Lung (tissue), 12 donors: ENCODE measurements around the gene NXN. TPM values are rescaled to one million over a fixed set of nuclear protein-coding genes. Genes with fewer than 3 reads are reported as not detected.
"Not testable (repeated sequence)": the region's sequence is repeated elsewhere in the genome, so short reads cannot be mapped to it uniquely, and the experiment has no call there.

ENCODE experiments used
- ATAC-seq: fragments of 200-7000 bp; cut with Tn5 transposase; one replicate; pipeline ENCODE4 v1.9.1; 2020; ENCODE audit warnings: moderate number of reproducible peaks; ENCODE audit not compliant: insufficient read depth, low FRiP score
- DNase-seq, 3 donors: peaks; one replicate each; pipeline ENCODE4 v3.0.0-alpha.2; 2013 to 2017
- H3K27ac ChIP-seq, 2 donors: one replicate each; pipeline ENCODE4 v1.5.1; 2013; ENCODE audit warnings: mild to moderate bottlenecking in 2 of 2, moderate library complexity in 2 of 2, control low read depth in 1 of 2, inconsistent platforms in 1 of 2, low read depth in 1 of 2, low read length in 1 of 2
- H3K27me3 ChIP-seq, 3 donors: one replicate each; pipeline ENCODE4 v1.5.1; 2013; ENCODE audit warnings: low read length in 2 of 3; ENCODE audit not compliant: control insufficient read depth in 3 of 3, insufficient read depth in 3 of 3
- H3K36me3 ChIP-seq, 4 donors: one replicate each; pipeline ENCODE4 v1.5.1; 2013; ENCODE audit warnings: low read length in 4 of 4, mild to moderate bottlenecking in 1 of 4, moderate library complexity in 1 of 4; ENCODE audit not compliant: control insufficient read depth in 4 of 4, insufficient read depth in 4 of 4
- H3K4me1 ChIP-seq, 5 donors: one replicate each; pipeline ENCODE4 v1.5.1; 2013; ENCODE audit warnings: low read length in 5 of 5, mild to moderate bottlenecking in 2 of 5, moderate library complexity in 1 of 5; ENCODE audit not compliant: control insufficient read depth in 5 of 5, insufficient read depth in 5 of 5
- H3K4me3 ChIP-seq: one replicate; pipeline ENCODE4 v1.5.1; 2013; ENCODE audit warnings: mild to moderate bottlenecking, control low read depth, moderate library complexity
- H3K9ac ChIP-seq, 2 donors: one replicate each; pipeline ENCODE4 v1.5.1; 2013; ENCODE audit warnings: low read length in 2 of 2, control low read depth in 1 of 2; ENCODE audit not compliant: insufficient read depth in 1 of 2
- H3K9me3 ChIP-seq, 4 donors: one replicate each; pipeline ENCODE4 v1.5.1; 2013; ENCODE audit warnings: low read length in 3 of 4, mild to moderate bottlenecking in 1 of 4, moderate library complexity in 1 of 4; ENCODE audit not compliant: control insufficient read depth in 4 of 4, insufficient read depth in 3 of 4
- WGBS, 2 donors: extraction: QIAGEN DNeasy Blood & Tissue Kit; methylation state at CpG; one replicate each; pipeline ENCODE4 v1.1.7; 2013; 5-methylcytosine and 5-hydroxymethylcytosine counted together
- polyA plus RNA-seq, 2 donors: library from polyadenylated mRNA; stranded (reverse); fragments of 200-250 nt; gene quantifications; one replicate each; pipeline ENCODE4 v1.2.1, GENCODE V29; 2013
- total RNA-seq, 2 donors: library from RNA; depleted of rRNA in 1 of 2; stranded (reverse); fragments of >200 nt in 1 of 2; gene quantifications; one replicate each; pipeline ENCODE4 v1.2.1, GENCODE V29; 2014 to 2021
- TF ChIP-seq, protein P1 (sequence below): IDR thresholded peaks from 2 replicates; pipeline ENCODE4 v1.5.1; 2012; ENCODE audit warnings: mild to moderate bottlenecking; ENCODE audit errors: control extremely low read depth, extremely low read depth
- donor health status: control.
- donor health status: control.
- donor health status: Bipolar disorder and iron deficiency.
- donor health status: healthy.
- donor health status: DM: yes; HTN: yes; CAD: no.

The NXN gene
- total and polyA plus RNA-seq, 4 donors: 17.6 to 57.7 (median 39.9) TPM

DNA sequence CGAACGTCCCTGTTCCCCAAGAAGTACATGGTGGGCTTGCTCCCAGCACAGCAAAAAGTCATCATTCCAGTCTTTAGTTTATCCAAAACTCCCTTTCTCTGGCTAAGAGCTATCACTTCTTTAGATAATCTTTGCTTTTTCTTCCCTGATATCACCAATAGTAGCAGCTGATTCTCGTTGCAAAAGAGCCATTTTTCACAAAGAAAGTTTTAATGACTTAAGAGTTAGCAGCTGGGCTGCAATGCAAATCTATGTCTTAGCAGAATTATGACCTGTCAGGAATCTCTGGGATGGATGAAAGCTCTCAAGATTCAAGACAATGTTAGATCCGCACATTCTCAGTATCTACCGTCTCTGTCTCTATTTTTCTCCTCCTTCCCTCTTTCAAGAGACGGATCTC, 53.8 kb downstream of the NXN start:
- TF ChIP-seq, protein P1, sequence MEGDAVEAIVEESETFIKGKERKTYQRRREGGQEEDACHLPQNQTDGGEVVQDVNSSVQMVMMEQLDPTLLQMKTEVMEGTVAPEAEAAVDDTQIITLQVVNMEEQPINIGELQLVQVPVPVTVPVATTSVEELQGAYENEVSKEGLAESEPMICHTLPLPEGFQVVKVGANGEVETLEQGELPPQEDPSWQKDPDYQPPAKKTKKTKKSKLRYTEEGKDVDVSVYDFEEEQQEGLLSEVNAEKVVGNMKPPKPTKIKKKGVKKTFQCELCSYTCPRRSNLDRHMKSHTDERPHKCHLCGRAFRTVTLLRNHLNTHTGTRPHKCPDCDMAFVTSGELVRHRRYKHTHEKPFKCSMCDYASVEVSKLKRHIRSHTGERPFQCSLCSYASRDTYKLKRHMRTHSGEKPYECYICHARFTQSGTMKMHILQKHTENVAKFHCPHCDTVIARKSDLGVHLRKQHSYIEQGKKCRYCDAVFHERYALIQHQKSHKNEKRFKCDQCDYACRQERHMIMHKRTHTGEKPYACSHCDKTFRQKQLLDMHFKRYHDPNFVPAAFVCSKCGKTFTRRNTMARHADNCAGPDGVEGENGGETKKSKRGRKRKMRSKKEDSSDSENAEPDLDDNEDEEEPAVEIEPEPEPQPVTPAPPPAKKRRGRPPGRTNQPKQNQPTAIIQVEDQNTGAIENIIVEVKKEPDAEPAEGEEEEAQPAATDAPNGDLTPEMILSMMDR: no peak
- H3K27ac ChIP-seq: no peak overlapping the region
- no peak for ATAC-seq

DNA sequence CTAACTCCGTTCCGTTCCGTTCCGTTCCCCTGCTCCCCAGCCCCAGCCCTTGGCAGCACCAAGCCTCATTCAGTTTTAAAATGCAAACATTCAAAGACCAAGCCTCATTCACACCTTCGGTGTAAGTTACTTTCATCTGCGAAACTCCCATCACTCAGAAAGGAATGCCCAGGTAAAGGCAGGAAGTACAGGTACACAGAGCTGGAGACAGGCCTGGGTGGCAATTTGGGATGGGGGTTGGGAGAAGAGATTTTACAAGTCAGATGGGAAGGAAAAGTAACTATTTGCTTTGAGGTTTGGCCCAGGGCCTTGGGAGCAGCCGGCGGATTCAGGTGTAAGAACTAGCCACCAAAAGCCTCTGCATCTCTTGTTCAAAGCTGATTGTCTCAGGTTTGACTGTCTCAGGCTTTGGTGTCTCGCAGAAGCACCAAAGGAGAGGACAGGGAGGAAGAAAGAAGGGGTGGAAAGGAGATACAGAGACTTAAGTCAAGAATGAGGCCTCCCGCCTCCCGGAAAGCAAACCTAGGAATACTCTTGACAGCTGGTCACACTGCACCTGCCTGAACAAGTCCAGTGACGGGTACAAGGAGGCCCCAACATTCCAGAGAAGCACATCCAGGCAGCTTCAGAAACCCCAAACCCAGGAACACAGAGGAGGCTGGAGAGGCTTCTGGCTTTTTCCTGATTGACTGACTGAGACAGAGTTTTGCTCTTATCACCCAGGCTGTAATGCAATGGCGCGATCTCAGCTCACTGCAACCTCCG, 54.7 kb downstream of the NXN start:
- Histone ChIP-seq H3K27ac (peak overlapping the region in 1 of 2 donors; percentile 76), H3K9me3 (no peaks in the 10 kb centered on the region), H3K4me1 (peaks cover 0 to 36% (median 12%) of the 10 kb centered on the region in 5 donors), H3K9ac (no peak overlapping the region), H3K27me3 (no peaks in the 10 kb centered on the region), H3K36me3 (no peaks in the 10 kb centered on the region), H3K4me3 (no peak overlapping the region)
- TF ChIP-seq, protein P1: no peak
- DNase-seq (peak in 2 of 3 donors; percentile 39 to 65), ATAC-seq (no peak)
- 70 to 76% methylated on average over 15 of the region's 15 CpGs for WGBS, 2 donors

More for the DNA sequence above, 53.8 kb downstream of the NXN start:
- Histone ChIP-seq H3K4me3 (no peak overlapping the region), H3K4me1 (peaks cover 0 to 40% (median 12%) of the 10 kb centered on the region in 5 donors), H3K27me3 (no peaks in the 10 kb centered on the region), H3K36me3 (no peaks in the 10 kb centered on the region), H3K9ac (no peak overlapping the region), H3K9me3 (no peaks in the 10 kb centered on the region)
- DNase-seq: peak in 2 of 3 donors; percentile 61 to 71
- WGBS, 2 donors: 77 to 89% methylated on average over 6 of the region's 6 CpGs

DNA sequence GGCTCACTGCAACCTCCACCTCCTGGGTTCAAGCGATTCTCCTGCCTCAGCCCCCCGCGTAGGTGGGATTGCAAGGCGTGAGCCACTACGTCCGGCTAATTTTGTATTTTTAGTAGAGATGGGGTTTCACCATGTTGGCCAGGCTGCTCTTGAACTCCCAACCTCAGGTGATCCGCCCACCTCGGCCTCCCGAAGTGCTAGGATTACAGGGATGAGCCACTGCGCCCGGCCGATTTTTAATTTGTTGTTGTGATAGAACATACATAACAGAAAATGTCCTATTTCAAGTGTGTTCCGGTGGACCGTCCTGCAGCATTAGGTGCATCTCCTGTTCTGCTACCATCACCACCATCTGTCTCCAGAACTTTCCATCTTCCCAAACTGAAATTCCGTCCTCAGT, 55.3 kb downstream of the NXN start:
- 80 to 90% methylated on average over 15 of the region's 15 CpGs for WGBS, 2 donors
- Histone ChIP-seq H3K4me1 (peaks cover 0 to 33% (median 12%) of the 10 kb centered on the region in 5 donors), H3K27ac (peak overlapping the region in 1 of 2 donors; percentile 15)
- not testable (repeated sequence) for ATAC-seq, H3K27me3 ChIP-seq, H3K9ac ChIP-seq, DNase-seq, H3K36me3 ChIP-seq, H3K4me3 ChIP-seq, H3K9me3 ChIP-seq

DNA sequence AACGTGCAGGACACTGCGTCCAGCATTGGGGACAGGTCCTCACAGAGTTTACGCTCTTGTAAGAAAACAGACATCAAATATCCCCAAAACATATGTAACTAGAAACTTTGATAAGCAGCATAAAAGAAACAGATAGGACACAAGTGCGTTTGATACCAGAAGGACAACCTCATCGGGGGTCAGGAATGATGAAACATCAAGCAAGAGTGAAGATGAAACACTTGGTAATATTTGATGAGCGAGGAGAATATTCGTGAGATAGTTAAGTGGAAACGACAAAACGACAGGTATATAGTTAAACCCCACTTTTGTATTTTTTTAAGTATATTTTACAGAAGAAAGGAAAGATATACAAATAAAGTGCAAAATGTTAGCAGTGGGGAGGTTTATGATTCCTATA, 55.9 kb downstream of the NXN start:
- no peaks in the 10 kb centered on the region for H3K36me3 ChIP-seq
- peaks cover 0 to 27% (median 12%) of the 10 kb centered on the region in 5 donors for H3K4me1 ChIP-seq
- WGBS, 2 donors: 88% methylated on average over 9 of the region's 9 CpGs
- ATAC-seq (no peak), DNase-seq (no peak)
- TF ChIP-seq, protein P1: no peak
- no peaks in the 10 kb centered on the region for H3K9me3 ChIP-seq
- H3K4me3 ChIP-seq: no peak overlapping the region
- H3K27me3 ChIP-seq: no peaks in the 10 kb centered on the region
- H3K9ac ChIP-seq: no peak overlapping the region
- H3K27ac ChIP-seq: no peak overlapping the region
